H9 (cell line): ENCODE measurements around the gene CCDC57. TPM values are rescaled to one million over a fixed set of nuclear protein-coding genes. Genes with fewer than 3 reads are reported as not detected.

Source experiments
- DNase-seq: peaks from one replicate; pipeline ENCODE4 v3.0.0-alpha.2; 2017
- H2AFZ ChIP-seq: one replicate; pipeline ENCODE4 v1.6.1; 2013; ENCODE audit warnings: mild to moderate bottlenecking, low read length, control low read depth, moderate library complexity
- H2AK5ac ChIP-seq: 2 replicates; pipeline ENCODE4 v1.6.1; 2013; ENCODE audit warnings: low read length, control low read depth, mixed read lengths; ENCODE audit not compliant: insufficient read length
- H2BK120ac ChIP-seq: one replicate; pipeline ENCODE4 v1.6.1; 2013; ENCODE audit warnings: low read depth, mild to moderate bottlenecking, low read length, control low read depth, inconsistent platforms; ENCODE audit not compliant: poor library complexity, severe bottlenecking
- H2BK12ac ChIP-seq: 2 replicates; pipeline ENCODE4 v1.6.1; 2013; ENCODE audit warnings: low read length, control low read depth, mixed read lengths, low read depth; ENCODE audit not compliant: insufficient read length
- H2BK15ac ChIP-seq: 2 replicates; pipeline ENCODE4 v1.6.1; 2013; ENCODE audit warnings: low read depth, low read length, control low read depth
- H2BK20ac ChIP-seq: one replicate; pipeline ENCODE4 v1.6.1; 2013; ENCODE audit warnings: low read depth, mild to moderate bottlenecking, low read length, control low read depth, inconsistent platforms; ENCODE audit not compliant: poor library complexity, severe bottlenecking
- H2BK5ac ChIP-seq: 2 replicates; pipeline ENCODE4 v1.6.1; 2013; ENCODE audit warnings: low read length, control low read depth, mixed read lengths; ENCODE audit not compliant: insufficient read length
- H3K14ac ChIP-seq: 2 replicates; pipeline ENCODE4 v1.6.1; 2013; ENCODE audit warnings: low read length, control low read depth; ENCODE audit not compliant: insufficient read depth
- H3K18ac ChIP-seq: 2 replicates; pipeline ENCODE4 v1.6.1; 2013; ENCODE audit warnings: low read depth, mild to moderate bottlenecking, mixed read lengths, low read length, control low read depth; ENCODE audit not compliant: insufficient read length
- H3K23ac ChIP-seq: 2 replicates; pipeline ENCODE4 v1.6.1; 2013; ENCODE audit warnings: low read length, control low read depth, mixed read lengths, low read depth; ENCODE audit not compliant: insufficient read length
- H3K23me2 ChIP-seq: 2 replicates; pipeline ENCODE4 v1.6.1; 2013; ENCODE audit warnings: low read depth, mild to moderate bottlenecking, mixed read lengths, low read length, control low read depth; ENCODE audit not compliant: insufficient read length, poor library complexity, severe bottlenecking
- H3K27ac ChIP-seq: 2 replicates; pipeline ENCODE4 v1.5.1; 2013; ENCODE audit warnings: low read length, control low read depth, mixed read lengths, low read depth; ENCODE audit not compliant: insufficient read length
- H3K27me3 ChIP-seq: 2 replicates; pipeline ENCODE4 v1.6.1; 2013; ENCODE audit warnings: low read length, control low read depth, inconsistent platforms; ENCODE audit not compliant: insufficient read depth
- H3K4ac ChIP-seq: 2 replicates; pipeline ENCODE4 v1.6.1; 2013; ENCODE audit warnings: low read depth, mild to moderate bottlenecking, control low read depth, inconsistent platforms, low read length, moderate library complexity
- H3K4me1 ChIP-seq: 2 replicates; pipeline ENCODE4 v1.6.1; 2013; ENCODE audit warnings: low read length, control low read depth, inconsistent platforms; ENCODE audit not compliant: insufficient read depth
- H3K4me2 ChIP-seq: 2 replicates; pipeline ENCODE4 v1.6.1; 2013; ENCODE audit warnings: low read length, control low read depth, mixed read lengths; ENCODE audit not compliant: insufficient read length, insufficient read depth
- H3K56ac ChIP-seq: 2 replicates; pipeline ENCODE4 v1.6.1; 2013; ENCODE audit warnings: low read depth, mild to moderate bottlenecking, mixed read lengths, low read length, control low read depth; ENCODE audit not compliant: insufficient read length
- H3K79me1 ChIP-seq: 2 replicates; pipeline ENCODE4 v1.6.1; 2013; ENCODE audit warnings: low read depth, mild to moderate bottlenecking, moderate library complexity, low read length, control low read depth, inconsistent platforms; ENCODE audit not compliant: insufficient read depth, poor library complexity, severe bottlenecking
- H3K79me2 ChIP-seq: 2 replicates; pipeline ENCODE4 v1.6.1; 2013; ENCODE audit warnings: low read length, control low read depth, inconsistent platforms; ENCODE audit not compliant: insufficient read depth
- H3K9ac ChIP-seq: 2 replicates; pipeline ENCODE4 v1.6.1; 2013; ENCODE audit warnings: low read length, control low read depth, mixed read lengths; ENCODE audit not compliant: insufficient read length; ENCODE audit errors: extremely low read depth
- H3K9me3 ChIP-seq: one replicate; pipeline ENCODE4 v1.6.1; 2013; ENCODE audit warnings: low read depth, low read length, inconsistent platforms; ENCODE audit not compliant: control insufficient read depth
- H3T11ph ChIP-seq: one replicate; pipeline ENCODE4 v1.6.1; 2013; ENCODE audit warnings: mild to moderate bottlenecking, low read length, control low read depth, inconsistent platforms
- H4K20me1 ChIP-seq: one replicate; pipeline ENCODE4 v1.6.1; 2013; ENCODE audit not compliant: control insufficient read depth, insufficient read length, insufficient read depth
- H4K5ac ChIP-seq: 2 replicates; pipeline ENCODE4 v1.6.1; 2013; ENCODE audit warnings: low read depth, mild to moderate bottlenecking, mixed read lengths, low read length, control low read depth; ENCODE audit not compliant: insufficient read length
- H4K8ac ChIP-seq: replicated peaks from 2 replicates; pipeline ENCODE4 v1.6.1; 2013; ENCODE audit warnings: low read length, control low read depth, mixed read lengths, low read depth; ENCODE audit not compliant: insufficient read length
- H4K91ac ChIP-seq: 2 replicates; pipeline ENCODE4 v1.6.1; 2013; ENCODE audit warnings: low read depth, mild to moderate bottlenecking, moderate library complexity, mixed read lengths, low read length, control low read depth; ENCODE audit not compliant: insufficient read length
- H3K27ac Mint-ChIP-seq, 3 experiments: 2 replicates in 2 of 3; 3 replicates in 1 of 3; pipeline ENCODE4 v1.8.0; 2020 to 2021; ENCODE audit warnings: mixed read lengths in 3 of 3, mild to moderate bottlenecking in 1 of 3, moderate library complexity in 1 of 3
- H3K27me3 Mint-ChIP-seq: 2 replicates; pipeline ENCODE4 v1.8.0; 2021; ENCODE audit warnings: low read depth, mild to moderate bottlenecking, moderate library complexity, mixed read lengths
- H3K36me3 Mint-ChIP-seq, 3 experiments: 2 replicates in 2 of 3; 3 replicates in 1 of 3; pipeline ENCODE4 v1.8.0; 2020 to 2021; ENCODE audit warnings: low read depth in 3 of 3, mixed read lengths in 3 of 3; ENCODE audit not compliant: insufficient read depth in 1 of 3
- H3K4me1 Mint-ChIP-seq, 2 experiments: 2 replicates each; pipeline ENCODE4 v1.8.0; 2020; ENCODE audit warnings: mixed read lengths in 2 of 2
- H3K4me3 Mint-ChIP-seq, 2 experiments: 2 replicates in 1 of 2; 3 replicates in 1 of 2; pipeline ENCODE4 v1.8.0; 2020 to 2021; ENCODE audit warnings: mild to moderate bottlenecking in 2 of 2, mixed read lengths in 2 of 2, moderate library complexity in 1 of 2
- H3K9me3 Mint-ChIP-seq, 2 experiments: 2 replicates in 1 of 2; 3 replicates in 1 of 2; pipeline ENCODE4 v1.8.0; 2020; ENCODE audit warnings: mild to moderate bottlenecking in 2 of 2, mixed read lengths in 2 of 2, moderate library complexity in 1 of 2
- WGBS: extraction: QIAGEN DNeasy Blood & Tissue Kit; methylation state at CpG from one replicate; pipeline ENCODE4 v1.1.7; 2013; ENCODE audit warnings: missing lambda C conversion rate, low lambda C conversion rate, mixed read lengths; ENCODE audit not compliant: insufficient read length; ENCODE audit errors: extremely low coverage; 5-methylcytosine and 5-hydroxymethylcytosine counted together
- total RNA-seq: library from RNA; stranded (reverse); gene quantifications from 2 replicates; pipeline ENCODE4 v1.2.1, GENCODE V29; 2021
- TF ChIP-seq, protein P1 (sequence below): fragments of 200-600 bp; sonication (generic); conservative IDR thresholded peaks from 3 replicates; pipeline ENCODE4 v1.8.0; 2021; ENCODE audit warnings: antibody characterized with exemption, mild to moderate bottlenecking

The CCDC57 gene
- total RNA-seq, 1 experiment from 2014 or later: 11.0 TPM

DNA sequence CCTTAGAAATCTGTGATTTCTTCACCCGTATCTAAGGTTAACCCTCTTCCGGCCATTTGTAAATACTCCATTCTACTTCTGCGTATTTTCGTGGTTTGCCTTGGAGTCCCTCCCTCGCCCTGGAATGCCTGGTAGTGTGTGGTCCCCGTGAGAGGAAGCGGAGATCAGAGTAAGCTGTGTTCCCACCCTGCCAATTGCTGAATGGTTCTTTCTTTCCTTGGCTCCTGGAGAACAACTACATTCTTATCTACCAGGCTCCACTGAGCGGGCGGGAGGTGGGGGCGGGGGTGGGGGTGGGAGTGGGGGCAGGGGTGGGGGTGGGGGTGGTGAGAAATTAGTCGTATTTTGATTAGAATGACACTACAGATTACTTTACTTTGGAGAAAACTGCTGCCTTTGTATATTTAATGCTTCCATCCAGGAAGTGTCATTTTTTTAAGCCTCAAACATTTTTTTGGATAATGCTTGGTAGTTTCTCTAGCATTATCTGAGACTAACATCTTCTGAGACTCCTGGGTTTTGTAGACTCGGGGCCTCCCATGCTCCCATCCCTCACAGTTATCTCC lies 93.7 kb downstream of the CCDC57 start:
- Histone ChIP-seq H3K9ac (no peak overlapping the region), H2BK15ac (no peak overlapping the region), H2AK5ac (no peak overlapping the region), H3K4ac (no peak overlapping the region), H4K91ac (no peak overlapping the region), H4K8ac (no peak overlapping the region), H3K56ac (no peak overlapping the region), H2BK5ac (no peak overlapping the region), H3K14ac (no peak overlapping the region), H2AFZ (no peak overlapping the region), H3K23ac (no peak overlapping the region), H4K20me1 (peaks cover 3% of the 10 kb centered on the region), H3K18ac (no peak overlapping the region), H3T11ph (no peak overlapping the region), H3K79me2 (no peaks in the 10 kb centered on the region), H3K79me1 (no peaks in the 10 kb centered on the region), H2BK12ac (no peak overlapping the region), H2BK120ac (no peak overlapping the region), H3K27ac (no peak overlapping the region), H3K4me1 (no peaks in the 10 kb centered on the region), H3K9me3 (no peaks in the 10 kb centered on the region), H3K27me3 (no peaks in the 10 kb centered on the region), H3K23me2 (no peaks in the 10 kb centered on the region), H3K4me2 (no peak overlapping the region), H4K5ac (no peak overlapping the region), H2BK20ac (no peak overlapping the region)
- H3K27ac Mint-ChIP-seq: peak overlapping the region in 1 of 3 experiments; percentile 25; a peak in 4 of 7 replicates
- H3K4me3 Mint-ChIP-seq: no peak overlapping the region
- no CpG with 5 or more reads among the region's 12 CpGs for WGBS
- H3K4me1 Mint-ChIP-seq: peaks cover 16 to 35% of the 10 kb centered on the region in 2 experiments
- TF ChIP-seq, protein P1, sequence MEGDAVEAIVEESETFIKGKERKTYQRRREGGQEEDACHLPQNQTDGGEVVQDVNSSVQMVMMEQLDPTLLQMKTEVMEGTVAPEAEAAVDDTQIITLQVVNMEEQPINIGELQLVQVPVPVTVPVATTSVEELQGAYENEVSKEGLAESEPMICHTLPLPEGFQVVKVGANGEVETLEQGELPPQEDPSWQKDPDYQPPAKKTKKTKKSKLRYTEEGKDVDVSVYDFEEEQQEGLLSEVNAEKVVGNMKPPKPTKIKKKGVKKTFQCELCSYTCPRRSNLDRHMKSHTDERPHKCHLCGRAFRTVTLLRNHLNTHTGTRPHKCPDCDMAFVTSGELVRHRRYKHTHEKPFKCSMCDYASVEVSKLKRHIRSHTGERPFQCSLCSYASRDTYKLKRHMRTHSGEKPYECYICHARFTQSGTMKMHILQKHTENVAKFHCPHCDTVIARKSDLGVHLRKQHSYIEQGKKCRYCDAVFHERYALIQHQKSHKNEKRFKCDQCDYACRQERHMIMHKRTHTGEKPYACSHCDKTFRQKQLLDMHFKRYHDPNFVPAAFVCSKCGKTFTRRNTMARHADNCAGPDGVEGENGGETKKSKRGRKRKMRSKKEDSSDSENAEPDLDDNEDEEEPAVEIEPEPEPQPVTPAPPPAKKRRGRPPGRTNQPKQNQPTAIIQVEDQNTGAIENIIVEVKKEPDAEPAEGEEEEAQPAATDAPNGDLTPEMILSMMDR: no peak
- H3K9me3 Mint-ChIP-seq: no peaks in the 10 kb centered on the region
- no peaks in the 10 kb centered on the region; a peak in 1 of 7 replicates for H3K36me3 Mint-ChIP-seq
- DNase-seq: no peak
- H3K27me3 Mint-ChIP-seq: peaks cover 38% of the 10 kb centered on the region
